ENCODE measurements around the gene CDH13.

DNA sequence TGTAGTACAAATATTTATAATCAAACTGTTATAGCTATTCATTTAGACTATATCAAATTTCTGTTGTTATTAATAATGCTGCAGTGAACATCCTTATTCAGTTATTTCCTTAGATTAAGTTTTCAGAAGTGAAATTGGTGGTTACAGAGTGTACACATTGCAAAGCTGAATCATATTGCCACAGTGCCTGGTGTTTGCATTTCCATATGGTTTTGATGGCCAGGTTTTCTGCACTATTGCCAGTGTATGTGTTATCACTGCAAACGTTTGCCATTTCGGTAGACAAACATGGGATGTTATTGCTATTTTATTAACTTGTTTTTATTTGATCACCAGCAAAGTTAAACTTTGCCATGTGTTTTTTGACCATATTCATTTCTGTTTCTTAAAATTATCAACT, 259.4 kb downstream of the CDH13 start:
- TF ChIP-seq, protein P1, sequence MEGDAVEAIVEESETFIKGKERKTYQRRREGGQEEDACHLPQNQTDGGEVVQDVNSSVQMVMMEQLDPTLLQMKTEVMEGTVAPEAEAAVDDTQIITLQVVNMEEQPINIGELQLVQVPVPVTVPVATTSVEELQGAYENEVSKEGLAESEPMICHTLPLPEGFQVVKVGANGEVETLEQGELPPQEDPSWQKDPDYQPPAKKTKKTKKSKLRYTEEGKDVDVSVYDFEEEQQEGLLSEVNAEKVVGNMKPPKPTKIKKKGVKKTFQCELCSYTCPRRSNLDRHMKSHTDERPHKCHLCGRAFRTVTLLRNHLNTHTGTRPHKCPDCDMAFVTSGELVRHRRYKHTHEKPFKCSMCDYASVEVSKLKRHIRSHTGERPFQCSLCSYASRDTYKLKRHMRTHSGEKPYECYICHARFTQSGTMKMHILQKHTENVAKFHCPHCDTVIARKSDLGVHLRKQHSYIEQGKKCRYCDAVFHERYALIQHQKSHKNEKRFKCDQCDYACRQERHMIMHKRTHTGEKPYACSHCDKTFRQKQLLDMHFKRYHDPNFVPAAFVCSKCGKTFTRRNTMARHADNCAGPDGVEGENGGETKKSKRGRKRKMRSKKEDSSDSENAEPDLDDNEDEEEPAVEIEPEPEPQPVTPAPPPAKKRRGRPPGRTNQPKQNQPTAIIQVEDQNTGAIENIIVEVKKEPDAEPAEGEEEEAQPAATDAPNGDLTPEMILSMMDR (IDR thresholded peaks at IDR 0.05) = no peak
- no peak for TF ChIP-seq ZFX (IDR thresholded peaks at IDR 0.05; ENCODE audit: borderline replicate concordance)
